ENCODE data around the gene CDC42.
"Not testable (repeated sequence)": the region's sequence is repeated elsewhere in the genome, so short reads cannot be mapped to it uniquely, and the experiment has no call there.

CDC42 gene

GRCh38 chr1:22052115-22053016 lies at the start of gene CDC42:
Gene CDC42, plus strand, starts transcription at chr1:22052709. Its CDS starts 25,770 bp downstream, at chr1:22078479.
- peak; percentile 94 for DNase-seq

GRCh38 chr1:22002875-22003274 lies 49.6 kb upstream of the CDC42 start:
- DNase-seq = not testable (repeated sequence)

DNA sequence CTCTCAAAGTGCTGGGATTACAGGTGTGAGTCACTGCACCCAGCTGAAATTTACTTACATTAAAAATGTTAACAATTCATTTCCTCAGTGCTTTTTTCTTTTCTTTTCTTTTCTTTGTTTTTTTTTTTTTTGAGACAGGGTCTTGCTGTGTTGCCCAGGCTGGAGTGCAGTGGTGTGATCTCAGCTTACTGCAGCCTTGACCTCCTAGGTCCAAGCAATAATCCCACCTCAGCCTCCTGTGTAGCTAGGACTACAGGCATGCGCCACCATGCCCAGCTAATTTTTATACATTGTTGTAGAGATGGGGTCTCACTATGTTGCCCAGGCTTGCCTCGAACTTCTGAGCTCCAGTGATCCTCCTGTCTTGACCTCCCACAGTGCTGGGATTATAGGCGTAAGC lies 48.5 kb upstream of the CDC42 start:
- not testable (repeated sequence) for DNase-seq

GRCh38 chr1:22005261-22006149 lies 47.0 kb upstream of the CDC42 start:
- peak; percentile 14 for DNase-seq

- DNase-seq = not testable (repeated sequence)
Observed at GRCh38 chr1:22006736-22007135, 45.8 kb upstream of the CDC42 start.

- not testable (repeated sequence) for DNase-seq
Observed at GRCh38 chr1:22007262-22007661, 45.2 kb upstream of the CDC42 start.

- not testable (repeated sequence) for DNase-seq
Observed at GRCh38 chr1:22009566-22009965, 42.9 kb upstream of the CDC42 start.

DNA sequence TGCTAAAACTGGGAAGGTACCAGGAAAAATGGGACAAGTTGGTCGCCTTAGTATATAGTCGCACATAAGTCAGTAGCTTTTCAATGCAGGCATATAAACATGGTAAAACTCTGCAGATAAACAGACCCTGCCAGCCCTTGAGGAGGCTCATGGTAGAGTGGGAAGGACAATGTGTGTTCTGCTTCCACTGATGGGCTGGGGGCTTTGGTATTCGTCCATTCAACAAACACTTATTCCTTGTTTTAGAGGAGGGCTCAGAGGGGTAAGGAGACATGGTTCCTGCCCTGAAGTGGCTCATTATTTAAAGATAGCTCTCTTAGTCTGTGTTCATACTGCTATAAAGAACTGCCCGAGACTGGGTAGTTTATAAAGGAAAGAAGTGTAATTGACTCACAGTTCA lies 39.8 kb upstream of the CDC42 start:
- not testable (repeated sequence) for DNase-seq

DNA sequence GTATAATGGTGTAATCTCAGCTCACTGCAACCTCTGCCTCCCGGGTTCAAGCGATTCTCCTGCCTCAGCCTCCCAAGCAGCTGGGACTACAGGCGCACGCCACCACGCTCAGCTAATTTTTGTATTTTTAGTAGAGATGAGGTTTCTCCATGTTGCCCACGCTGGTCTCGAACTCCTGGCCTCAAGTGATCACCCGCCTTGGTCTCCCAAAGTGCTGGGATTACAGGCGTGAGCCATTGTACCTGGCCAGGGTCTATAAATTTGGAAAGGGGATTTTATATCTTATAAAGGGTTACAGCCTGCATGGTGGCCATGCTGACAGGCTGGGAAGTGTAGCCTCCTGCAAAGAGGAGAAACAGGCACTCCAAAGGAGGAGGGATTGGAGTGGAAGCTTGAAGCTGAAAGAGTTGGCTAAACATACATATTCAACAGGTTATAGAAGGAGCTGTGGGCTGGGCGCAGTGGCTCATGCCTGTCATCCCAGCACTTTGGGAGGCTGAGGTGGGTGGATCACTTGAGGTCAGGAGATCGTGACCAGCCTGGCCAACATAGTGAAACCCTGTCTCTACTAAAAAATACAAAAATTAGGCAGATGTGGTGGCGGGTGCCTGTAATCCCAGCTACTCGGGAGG lies 37.8 kb upstream of the CDC42 start:
- not testable (repeated sequence) for DNase-seq

- no peak for DNase-seq
Observed at GRCh38 chr1:22018583-22019559, 33.6 kb upstream of the CDC42 start.

DNA sequence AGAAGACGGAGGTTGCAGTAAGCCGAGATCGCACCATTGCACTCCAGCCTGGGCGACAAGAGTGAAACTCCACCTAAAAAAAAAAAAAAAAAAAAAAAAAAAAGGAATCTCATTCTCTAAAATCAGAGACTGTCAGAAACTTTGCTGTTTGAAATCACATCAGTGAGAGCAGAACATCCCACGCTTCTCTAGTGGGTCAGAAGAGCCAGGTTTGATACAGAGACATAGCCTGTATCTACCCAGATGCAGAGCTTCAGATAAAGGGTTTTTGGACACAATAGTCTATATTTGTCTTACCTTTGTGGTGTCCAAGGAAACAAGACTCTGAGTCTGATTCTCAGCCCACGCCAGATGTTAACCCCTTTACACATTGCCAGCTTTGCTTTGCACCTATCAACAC lies 31.4 kb upstream of the CDC42 start:
- no peak for DNase-seq

DNA sequence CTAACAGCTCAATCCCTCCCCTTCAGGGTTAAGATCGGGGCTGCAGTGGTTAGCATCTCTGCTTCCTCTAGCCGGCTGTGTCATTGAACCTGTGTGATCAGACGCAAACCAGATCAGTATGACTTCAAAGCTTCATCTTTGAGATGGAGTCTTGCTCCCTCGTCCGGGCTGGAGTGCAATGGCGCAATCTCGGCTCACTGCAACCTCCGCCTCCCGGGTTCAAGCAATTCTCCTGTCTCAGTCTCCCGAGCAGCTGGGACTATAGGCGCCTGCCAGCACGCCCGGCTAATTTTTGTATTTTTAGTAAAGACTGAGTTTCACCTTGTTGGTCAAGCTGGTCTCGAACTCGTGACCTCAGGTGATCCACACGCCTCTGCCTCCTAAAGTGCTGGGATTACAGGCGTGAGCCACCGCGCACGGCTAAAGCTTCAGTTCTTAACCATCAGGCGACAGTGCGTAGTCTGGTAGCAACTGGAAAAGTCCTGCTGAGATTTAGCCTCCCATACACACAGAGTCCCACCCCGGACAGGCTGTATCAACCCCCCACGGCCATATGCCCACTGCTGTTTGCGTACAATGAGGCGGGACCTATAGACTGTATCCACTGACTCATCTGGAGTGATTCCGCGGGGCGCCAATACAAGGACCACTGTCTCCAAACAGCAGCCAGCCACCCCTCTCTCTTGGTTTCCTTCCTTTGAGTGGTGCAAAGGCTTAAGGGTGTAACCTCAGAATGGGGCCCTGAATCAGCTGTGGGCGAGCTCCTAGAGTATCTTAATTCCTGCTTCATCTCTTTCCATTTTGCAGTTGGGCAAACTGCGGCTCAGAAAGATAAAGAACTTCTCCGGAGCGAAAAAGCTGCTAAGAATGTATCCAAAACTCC lies 27.8 kb upstream of the CDC42 start:
- peak; percentile 96 for DNase-seq

- DNase-seq = peak; percentile 96
Observed at GRCh38 chr1:22025368-22026155, 26.9 kb upstream of the CDC42 start.

- DNase-seq = no peak
Observed at GRCh38 chr1:22026924-22027289, 25.6 kb upstream of the CDC42 start.

GRCh38 chr1:22030057-22030456 lies 22.5 kb upstream of the CDC42 start:
- no peak for DNase-seq

DNA sequence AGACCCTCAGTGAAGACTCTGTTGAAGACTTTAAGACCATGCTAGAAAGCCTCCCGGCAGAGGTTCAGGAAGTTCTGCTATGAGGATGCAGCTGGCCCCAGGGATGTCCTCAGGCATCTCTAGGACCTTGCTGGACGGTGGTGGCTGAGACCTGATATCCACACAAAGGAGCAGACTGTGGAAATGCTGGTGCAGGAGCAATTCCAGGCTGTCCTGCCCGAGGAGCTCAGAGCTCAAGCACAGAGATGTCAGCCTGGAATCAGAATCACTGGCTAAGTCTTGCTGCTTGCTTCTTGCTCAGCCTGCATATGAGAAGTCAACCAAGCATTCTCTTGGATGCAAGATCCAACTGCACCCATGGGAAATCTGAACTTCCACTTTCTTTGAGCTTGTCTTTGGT lies 22.0 kb upstream of the CDC42 start:
- DNase-seq = no peak

GRCh38 chr1:22031214-22031962 lies 21.1 kb upstream of the CDC42 start:
- no peak for DNase-seq

DNA sequence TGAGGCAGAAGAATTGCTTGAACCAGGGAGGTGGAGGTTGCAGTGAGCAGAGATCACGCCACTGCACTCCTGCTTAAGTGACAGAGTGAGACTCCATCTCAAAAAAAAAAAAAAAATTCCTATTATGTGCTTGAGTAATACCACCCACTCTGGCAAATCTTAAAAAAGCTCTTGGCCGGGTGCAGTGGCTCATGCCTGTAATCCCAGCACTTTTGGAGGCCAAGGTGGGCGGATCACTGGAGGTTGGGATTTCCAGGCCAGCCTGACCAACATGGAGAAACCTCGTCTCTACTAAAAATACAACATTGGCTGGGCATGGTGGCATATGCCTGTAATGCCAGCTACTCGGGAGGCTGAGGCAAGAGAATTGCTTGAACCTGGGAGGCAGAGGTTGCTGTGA lies 17.7 kb upstream of the CDC42 start:
- not testable (repeated sequence) for DNase-seq

- no peak for DNase-seq
Observed at GRCh38 chr1:22037520-22037919, 15.0 kb upstream of the CDC42 start.
